GM19452 (cell line): Measurements from ENCODE around the gene CELA3B.
"Not testable (repeated sequence)": the region's sequence is repeated elsewhere in the genome, so short reads cannot be mapped to it uniquely, and the experiment has no call there.

Experiments used
- ATAC-seq: cut with Tn5 transposase; IDR thresholded peaks from one replicate; pipeline ENCODE4 v1.9.1; 2021; ENCODE audit not compliant: unreplicated experiment

CELA3B gene

DNA sequence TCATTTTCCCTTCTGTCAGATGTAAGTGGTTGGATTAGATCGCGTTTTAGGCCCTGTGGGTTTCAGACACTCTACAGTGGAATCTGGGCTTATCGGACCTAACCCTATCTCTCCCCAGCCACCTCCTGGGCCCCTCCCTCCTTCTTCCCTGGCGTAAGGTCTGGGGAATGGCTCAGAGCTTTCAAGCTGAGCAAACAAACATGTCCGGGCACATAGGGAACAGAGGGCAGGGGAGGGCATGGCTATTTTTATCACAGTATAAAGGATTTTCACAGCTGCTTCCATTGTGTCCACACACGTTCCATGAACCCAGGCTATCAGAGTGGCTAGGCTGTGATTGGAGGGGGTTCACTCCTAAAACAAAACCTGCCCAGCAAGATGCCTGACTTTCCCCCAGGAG lies 2.1 kb upstream of the CELA3B start:
- ATAC-seq = not testable (repeated sequence)

GRCh38 chr1:21975296-21975695 lies 1.5 kb upstream of the CELA3B start:
- not testable (repeated sequence) for ATAC-seq

- ATAC-seq = not testable (repeated sequence)
Measured at GRCh38 chr1:21978209-21978608, 1.4 kb downstream of the CELA3B start.

DNA sequence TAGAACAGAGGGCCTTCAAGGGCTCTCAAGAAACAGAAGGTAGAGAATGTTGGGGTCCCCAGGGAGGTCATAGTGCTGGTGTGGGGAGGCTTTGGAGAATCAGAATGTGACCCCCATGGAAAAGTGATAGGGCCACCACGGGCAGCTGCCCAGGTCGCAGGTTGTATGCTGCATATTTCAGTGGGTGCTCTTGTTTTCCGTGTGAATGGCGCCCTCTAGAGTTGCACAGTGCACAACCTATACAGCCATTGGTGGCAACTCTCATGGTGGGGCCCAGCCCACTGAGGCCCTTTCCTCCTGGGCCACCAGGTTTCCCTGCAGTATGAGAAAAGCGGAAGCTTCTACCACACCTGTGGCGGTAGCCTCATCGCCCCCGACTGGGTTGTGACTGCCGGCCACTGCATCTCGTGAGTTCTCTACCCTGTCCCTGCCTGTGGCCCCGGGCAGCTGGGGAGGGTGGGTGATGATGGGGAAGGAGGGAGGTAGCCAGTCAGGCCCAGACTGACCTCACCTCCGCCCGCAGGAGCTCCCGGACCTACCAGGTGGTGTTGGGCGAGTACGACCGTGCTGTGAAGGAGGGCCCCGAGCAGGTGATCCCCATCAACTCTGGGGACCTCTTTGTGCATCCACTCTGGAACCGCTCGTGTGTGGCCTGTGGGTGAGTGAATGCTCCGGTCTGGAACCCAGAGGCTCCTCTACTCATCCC lies 3.8 kb downstream of the CELA3B start:
- not testable (repeated sequence) for ATAC-seq

DNA sequence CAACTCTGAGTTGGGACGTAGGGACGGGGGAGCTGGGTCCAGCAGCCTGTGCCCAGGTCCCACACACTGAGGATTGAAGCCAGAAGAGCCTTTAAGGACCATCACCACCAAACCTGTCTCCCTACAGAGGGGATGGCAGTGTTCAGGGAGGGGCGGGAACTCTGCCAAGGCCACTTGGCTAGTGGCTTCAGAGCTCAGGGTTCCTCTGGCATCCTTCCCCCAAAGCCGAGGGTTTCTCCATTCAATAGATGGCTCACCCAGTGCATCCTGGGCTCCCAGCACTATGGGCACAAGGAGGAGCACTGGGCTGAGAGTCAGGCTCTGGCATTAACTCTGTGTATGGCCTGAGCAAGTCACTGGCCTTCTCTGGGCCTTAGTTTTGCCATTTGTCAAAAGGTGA lies 4.4 kb downstream of the CELA3B start:
- not testable (repeated sequence) for ATAC-seq

DNA sequence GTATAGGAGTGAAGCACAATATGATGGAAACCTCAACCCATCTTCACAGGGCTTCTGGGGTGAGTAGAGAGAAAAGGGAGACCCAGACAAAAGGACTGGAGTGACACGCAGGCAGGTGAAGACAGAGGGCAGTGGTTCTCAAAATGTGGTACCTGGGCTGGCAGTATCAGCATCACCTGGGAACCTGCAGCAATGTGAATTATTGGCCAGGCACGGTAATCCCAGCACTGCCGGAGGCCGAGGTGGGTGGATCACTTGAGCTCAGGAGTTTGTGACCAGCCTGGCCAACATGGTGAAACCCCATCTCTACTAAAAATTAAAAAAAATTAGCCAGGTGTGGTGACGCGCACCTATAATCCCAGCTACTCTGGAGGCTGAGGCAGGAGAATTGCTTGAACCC lies 5.3 kb downstream of the CELA3B start:
- not testable (repeated sequence) for ATAC-seq

DNA sequence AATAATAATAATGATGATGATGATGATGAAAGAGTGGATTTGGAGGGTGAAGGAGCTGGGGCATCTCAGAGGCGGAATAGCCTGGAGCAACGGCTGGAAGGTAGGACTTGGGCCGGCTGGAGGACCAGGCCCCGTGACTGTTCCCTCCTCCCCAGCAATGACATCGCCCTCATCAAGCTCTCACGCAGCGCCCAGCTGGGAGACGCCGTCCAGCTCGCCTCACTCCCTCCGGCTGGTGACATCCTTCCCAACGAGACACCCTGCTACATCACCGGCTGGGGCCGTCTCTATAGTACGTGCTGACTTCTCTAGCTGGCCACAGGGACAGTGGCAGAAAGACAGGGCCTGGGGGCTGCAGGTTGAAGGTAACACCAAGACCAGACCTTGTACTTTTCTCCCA lies 6.7 kb downstream of the CELA3B start:
- not testable (repeated sequence) for ATAC-seq

- not testable (repeated sequence) for ATAC-seq
Measured at GRCh38 chr1:21985893-21986292, 9.1 kb downstream of the CELA3B start.

DNA sequence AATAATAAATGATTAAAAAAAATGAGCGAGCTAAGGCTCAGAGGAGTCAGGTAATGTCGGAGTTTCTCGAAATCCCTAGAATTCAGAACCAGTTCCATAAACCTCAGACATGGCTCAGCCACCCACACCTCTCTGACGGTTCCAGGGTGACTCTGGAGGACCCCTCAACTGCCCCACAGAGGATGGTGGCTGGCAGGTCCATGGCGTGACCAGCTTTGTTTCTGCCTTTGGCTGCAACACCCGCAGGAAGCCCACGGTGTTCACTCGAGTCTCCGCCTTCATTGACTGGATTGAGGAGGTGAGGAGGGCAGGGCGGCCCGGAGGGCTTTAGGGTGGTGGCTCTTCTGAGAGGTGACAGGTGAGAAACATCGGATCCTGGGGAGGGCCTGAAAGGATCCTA lies 9.6 kb downstream of the CELA3B start:
- not testable (repeated sequence) for ATAC-seq

DNA sequence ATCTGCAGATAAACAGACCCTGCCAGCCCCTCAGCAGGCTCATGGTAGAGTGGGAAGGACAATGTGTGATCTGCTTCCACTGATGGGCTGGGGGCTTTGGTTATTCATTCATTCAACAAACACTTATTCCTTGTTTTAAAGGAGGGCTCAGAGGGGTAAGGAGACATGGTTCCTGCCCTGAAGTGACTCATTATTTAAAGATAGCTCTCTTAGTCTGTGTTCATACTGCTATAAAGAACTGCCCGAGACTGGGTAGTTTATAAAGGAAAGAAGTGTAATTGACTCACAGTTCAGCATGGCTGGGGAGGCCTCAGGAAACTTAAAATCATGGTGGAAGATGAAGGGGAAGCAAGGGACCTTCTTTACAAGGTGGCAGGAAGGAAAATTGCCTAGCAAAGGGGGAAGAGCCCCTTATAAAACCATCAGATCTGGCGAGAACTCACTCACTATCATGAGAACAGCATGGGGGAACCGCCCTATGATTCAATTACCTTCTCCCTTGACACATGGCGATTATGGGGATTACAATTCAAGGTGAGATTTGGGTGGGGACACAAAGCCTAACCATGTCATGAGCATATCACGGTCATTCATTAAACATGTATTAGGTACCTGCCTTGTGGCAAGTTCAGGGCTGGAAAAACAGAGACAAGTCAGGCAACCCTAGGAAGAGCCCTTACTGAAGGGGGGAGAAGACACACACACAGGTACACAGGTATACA lies 13.0 kb downstream of the CELA3B start:
- ATAC-seq = not testable (repeated sequence)

DNA sequence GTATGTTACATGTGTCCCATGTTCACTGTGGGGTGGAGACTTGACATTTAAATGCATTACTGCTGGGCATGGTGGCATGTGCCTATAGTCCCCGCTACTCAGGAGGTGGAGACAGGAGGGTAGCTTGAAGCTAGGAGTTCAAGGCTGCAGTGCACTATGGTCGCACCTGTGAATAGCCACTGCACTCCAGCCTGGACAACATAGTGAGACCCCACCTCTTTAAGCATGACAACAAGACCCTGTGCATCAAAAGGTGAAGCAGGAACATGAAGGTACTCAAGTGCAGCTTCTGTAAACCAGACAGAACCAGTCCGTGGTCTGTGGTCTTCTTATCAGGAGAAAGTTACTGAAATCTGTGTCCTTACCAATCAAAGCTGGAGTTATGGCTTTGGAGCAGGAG lies 15.4 kb downstream of the CELA3B start:
- not testable (repeated sequence) for ATAC-seq

DNA sequence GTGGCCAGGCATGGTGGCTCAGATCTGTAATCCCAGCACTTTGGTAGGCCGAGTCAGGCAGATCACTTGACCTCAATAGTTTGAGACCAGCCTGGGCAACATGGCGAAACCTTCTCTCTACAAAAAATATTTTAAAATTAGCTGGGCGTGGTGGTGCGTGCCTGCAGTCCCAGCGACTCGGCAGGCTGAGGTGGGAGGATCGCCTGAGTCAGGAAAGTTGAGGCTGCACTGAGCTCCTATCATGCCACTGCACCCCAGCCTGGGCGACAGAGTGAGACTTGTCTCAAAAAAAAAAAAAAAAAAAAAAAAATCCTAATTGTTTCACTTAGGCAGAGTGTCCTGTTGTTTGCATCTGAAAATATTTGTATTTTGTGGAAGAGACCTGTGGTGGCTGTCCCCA lies 17.9 kb downstream of the CELA3B start:
- not testable (repeated sequence) for ATAC-seq

DNA sequence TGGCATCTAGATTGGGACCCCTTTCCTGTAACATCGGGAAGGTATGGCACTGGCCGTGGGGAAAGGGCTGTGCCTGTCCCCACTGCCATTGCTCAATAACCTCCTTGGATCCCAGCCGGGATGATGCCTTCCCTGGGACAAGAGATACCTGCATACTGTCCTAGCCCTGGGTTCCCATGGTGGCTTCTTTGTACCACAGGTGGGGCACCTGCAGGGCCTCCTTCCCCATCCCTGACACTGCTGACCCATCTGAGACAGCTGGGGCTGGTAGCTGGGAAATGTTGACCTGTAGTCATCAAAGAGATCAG lies 19.8 kb downstream of the CELA3B start:
- not testable (repeated sequence) for ATAC-seq

DNA sequence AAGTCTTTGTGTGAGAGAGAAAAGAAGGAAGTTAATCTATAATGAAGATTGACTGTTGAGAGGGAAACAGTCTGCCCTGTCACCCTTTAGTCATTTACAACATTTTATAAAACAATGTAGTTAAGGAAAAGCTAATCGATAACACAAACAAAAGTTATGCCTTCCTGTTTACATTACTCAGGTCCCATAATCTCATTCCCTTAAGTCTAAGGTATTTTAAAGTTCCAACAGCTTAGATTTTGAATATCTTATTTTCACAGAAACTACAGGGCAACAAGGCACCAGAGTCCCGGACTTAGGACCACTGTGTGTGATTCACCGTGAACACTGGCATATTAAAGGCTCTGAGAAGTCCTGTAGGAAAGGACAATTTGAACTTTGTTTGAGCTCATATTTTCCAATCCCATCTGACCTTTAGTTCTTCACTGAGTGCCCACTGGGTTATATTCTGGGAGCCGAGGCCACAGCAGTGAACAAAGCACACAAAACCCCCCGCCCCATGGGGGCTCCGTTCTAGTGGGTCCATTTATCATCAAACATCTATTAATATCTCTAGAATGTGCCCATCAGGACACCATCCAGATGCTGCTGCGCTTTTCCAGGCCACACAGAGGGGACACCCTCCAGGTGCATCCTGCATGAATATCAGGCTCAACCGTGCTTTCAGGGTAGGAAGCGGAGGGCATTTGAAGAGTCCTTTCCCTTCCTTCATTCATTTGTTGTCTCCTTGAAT lies 21.2 kb downstream of the CELA3B start:
- ATAC-seq = not testable (repeated sequence)

GRCh38 chr1:21998624-21999294 lies 21.9 kb downstream of the CELA3B start:
- ATAC-seq = not testable (repeated sequence)

GRCh38 chr1:21999645-22000044 lies 22.8 kb downstream of the CELA3B start:
- ATAC-seq = not testable (repeated sequence)

DNA sequence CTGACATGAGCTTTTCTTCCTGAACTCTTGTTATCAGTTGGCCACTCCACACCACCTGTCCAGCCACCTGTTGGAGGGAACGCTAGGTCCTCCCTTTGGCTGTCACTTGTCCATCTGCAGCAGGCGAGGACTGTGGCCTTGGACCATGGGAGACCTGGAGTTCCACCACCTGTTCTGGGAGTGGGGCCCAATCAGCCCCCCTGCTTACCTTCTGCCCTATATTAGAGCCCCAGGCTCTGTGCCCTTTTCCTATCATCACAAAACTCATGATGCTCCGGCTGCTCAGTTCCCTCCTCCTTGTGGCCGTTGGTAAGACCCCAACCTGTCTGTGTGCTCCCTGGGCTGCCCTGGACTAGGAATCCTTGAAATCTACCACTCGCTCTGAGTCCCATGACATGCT lies 24.6 kb downstream of the CELA3B start, which contains the start of gene CELA3A:
Gene CELA3A, plus strand, starts transcription at position 249 of the 400 bp plus-strand sequence. Its CDS starts 18 bp downstream, at position 267.
- ATAC-seq = no peak

GRCh38 chr1:22002461-22002860 lies 25.6 kb downstream of the CELA3B start:
- not testable (repeated sequence) for ATAC-seq

GRCh38 chr1:22002875-22003274 lies 26.1 kb downstream of the CELA3B start:
- not testable (repeated sequence) for ATAC-seq

- not testable (repeated sequence) for ATAC-seq
Measured at GRCh38 chr1:22003959-22004358, 27.1 kb downstream of the CELA3B start.
